Bronchial epithelial cell (primary cell): ENCODE data around the gene VSX1. TPM values are rescaled to one million over a fixed set of nuclear protein-coding genes. Genes with fewer than 3 reads are reported as not detected.

Experiments
- DNase-seq: peaks from one replicate; pipeline ENCODE4 v3.0.0-alpha.2; 2010; ENCODE audit warnings: low read depth
- FAIRE-seq: peaks from 2 replicates; lab custom pipeline; 2011; peaks lifted over from hg19 to GRCh38; lab: Jason Lieb, UNC
- H3K27me3 ChIP-seq: 2 replicates; pipeline ENCODE4 v1.5.1; 2011; ENCODE audit warnings: low read length; ENCODE audit not compliant: control insufficient read depth, insufficient read depth
- H3K36me3 ChIP-seq: 2 replicates; pipeline ENCODE4 v1.5.1; 2011; ENCODE audit warnings: low read length; ENCODE audit not compliant: control insufficient read depth, insufficient read depth
- H3K4me3 ChIP-seq: 2 replicates; pipeline ENCODE4 v1.5.1; 2011; ENCODE audit warnings: mild to moderate bottlenecking, low read depth, low read length, control low read depth
- CTCF ChIP-seq: IDR thresholded peaks from 2 replicates; pipeline ENCODE4 v1.5.1; 2011; ENCODE audit warnings: mild to moderate bottlenecking, moderate library complexity, low read length, control low read depth, inconsistent platforms; ENCODE audit not compliant: insufficient read depth, severe bottlenecking
- total RNA-seq: library from RNA; depleted of rRNA; stranded (reverse); fragments of >200 nt; gene quantifications from 2 replicates; pipeline ENCODE4 v1.2.1, GENCODE V29; 2014

VSX1 gene
- total RNA-seq, 1 donor from 2014 or later, result not detected

- TF ChIP-seq CTCF, result no peak
- H3K27me3 ChIP-seq, result no peaks in the 10 kb centered on the region
- no peak for DNase-seq
- FAIRE-seq, result no peak
- H3K36me3 ChIP-seq, result no peaks in the 10 kb centered on the region
- H3K4me3 ChIP-seq, result no peak overlapping the region
Observed at GRCh38 chr20:25025986-25026605, 55.8 kb downstream of the VSX1 start.

Other genes with a start within 250 kb of the VSX1 start
- not detected in 2 replicates for gene CST7, start 132.9 kb downstream of the VSX1 start, total RNA-seq
- gene APMAP, start 89.4 kb downstream of the VSX1 start, total RNA-seq, result 207 and 221 TPM in 2 replicates
- gene ACSS1, start 24.0 kb downstream of the VSX1 start, total RNA-seq, result 0.64 and 1.8 TPM in 2 replicates
- gene ENTPD6, start 113.6 kb upstream of the VSX1 start, total RNA-seq, result 97.8 and 117 TPM in 2 replicates
- 213 and 243 TPM in 2 replicates for gene PYGB, start 165.9 kb upstream of the VSX1 start, total RNA-seq